Bronchial epithelial cell (primary cell): ENCODE results near the gene SMC5. TPM values are rescaled to one million over a fixed set of nuclear protein-coding genes. Genes with fewer than 3 reads are reported as not detected.
"Not testable (repeated sequence)": the region's sequence is repeated elsewhere in the genome, so short reads cannot be mapped to it uniquely, and the experiment has no call there.

ENCODE experiments used
- DNase-seq: peaks from one replicate; pipeline ENCODE4 v3.0.0-alpha.2; 2010; ENCODE audit warnings: low read depth
- FAIRE-seq: peaks from 2 replicates; lab custom pipeline; 2011; peaks lifted over from hg19 to GRCh38; lab: Jason Lieb, UNC
- H3K27me3 ChIP-seq: 2 replicates; pipeline ENCODE4 v1.5.1; 2011; ENCODE audit warnings: low read length; ENCODE audit not compliant: control insufficient read depth, insufficient read depth
- H3K36me3 ChIP-seq: 2 replicates; pipeline ENCODE4 v1.5.1; 2011; ENCODE audit warnings: low read length; ENCODE audit not compliant: control insufficient read depth, insufficient read depth
- H3K4me3 ChIP-seq: 2 replicates; pipeline ENCODE4 v1.5.1; 2011; ENCODE audit warnings: mild to moderate bottlenecking, low read depth, low read length, control low read depth
- CTCF ChIP-seq: IDR thresholded peaks from 2 replicates; pipeline ENCODE4 v1.5.1; 2011; ENCODE audit warnings: mild to moderate bottlenecking, moderate library complexity, low read length, control low read depth, inconsistent platforms; ENCODE audit not compliant: insufficient read depth, severe bottlenecking
- total RNA-seq: library from RNA; depleted of rRNA; stranded (reverse); fragments of >200 nt; gene quantifications from 2 replicates; pipeline ENCODE4 v1.2.1, GENCODE V29; 2014

The SMC5 gene
- total RNA-seq, 1 donor from 2014 or later = 16.6 TPM

GRCh38 chr9:70315389-70315788 is 56.6 kb downstream of the SMC5 start:
- H3K36me3 ChIP-seq = peaks cover 3% of the 10 kb centered on the region

DNA sequence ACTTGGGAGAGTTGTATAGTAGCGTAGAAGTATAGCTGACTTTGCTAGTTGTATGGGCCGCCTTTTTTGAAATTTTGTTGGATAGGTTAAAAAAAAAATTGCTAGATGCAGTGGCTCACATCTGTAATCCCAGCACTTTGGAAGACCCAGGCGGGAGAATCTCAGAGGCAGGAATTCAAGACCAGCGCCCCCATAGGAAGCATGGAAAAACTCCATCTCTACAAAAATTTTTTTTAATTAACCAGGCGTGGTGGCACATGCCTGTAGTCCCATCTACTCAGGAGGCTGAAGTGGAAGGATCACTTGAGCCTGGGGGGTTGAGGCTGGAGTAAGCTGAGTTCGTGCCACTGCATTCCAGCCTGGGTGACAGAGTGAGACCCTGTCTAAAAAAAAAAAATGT is 59.2 kb downstream of the SMC5 start:
- no peak for TF ChIP-seq CTCF
- H3K4me3 ChIP-seq = no peak overlapping the region
- H3K27me3 ChIP-seq = no peaks in the 10 kb centered on the region
- DNase-seq (no peak), FAIRE-seq (no peak)
- peaks cover 7% of the 10 kb centered on the region for H3K36me3 ChIP-seq

More at GRCh38 chr9:70315389-70315788, 56.6 kb downstream of the SMC5 start:
- TF ChIP-seq CTCF = no peak
- FAIRE-seq = no peak
- no peak overlapping the region for H3K4me3 ChIP-seq
- no peaks in the 10 kb centered on the region for H3K27me3 ChIP-seq
- peak; percentile 61 for DNase-seq

DNA sequence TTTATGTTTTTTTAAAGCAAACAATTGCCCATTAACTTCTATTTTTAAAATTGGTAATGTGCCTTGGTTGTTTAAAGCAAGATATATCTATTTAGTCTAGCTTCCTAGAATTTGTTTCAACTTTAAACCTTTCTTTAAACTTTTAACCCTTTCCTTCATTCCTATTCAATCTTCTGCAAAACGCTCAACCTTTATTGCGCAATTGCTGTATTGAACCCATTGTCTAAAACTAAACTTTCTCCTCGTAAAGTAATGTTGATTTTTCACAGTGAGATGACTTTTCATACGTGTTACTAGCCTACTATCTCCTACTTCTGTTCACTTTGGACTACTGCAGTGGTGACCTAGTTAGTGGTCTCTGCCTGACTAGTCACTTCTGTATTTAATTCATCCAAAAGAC is 63.3 kb downstream of the SMC5 start:
- H3K27me3 ChIP-seq = no peaks in the 10 kb centered on the region
- no peak overlapping the region for H3K4me3 ChIP-seq
- H3K36me3 ChIP-seq = peaks cover 5% of the 10 kb centered on the region
- TF ChIP-seq CTCF = no peak
- no peak for FAIRE-seq
- DNase-seq = no peak

DNA sequence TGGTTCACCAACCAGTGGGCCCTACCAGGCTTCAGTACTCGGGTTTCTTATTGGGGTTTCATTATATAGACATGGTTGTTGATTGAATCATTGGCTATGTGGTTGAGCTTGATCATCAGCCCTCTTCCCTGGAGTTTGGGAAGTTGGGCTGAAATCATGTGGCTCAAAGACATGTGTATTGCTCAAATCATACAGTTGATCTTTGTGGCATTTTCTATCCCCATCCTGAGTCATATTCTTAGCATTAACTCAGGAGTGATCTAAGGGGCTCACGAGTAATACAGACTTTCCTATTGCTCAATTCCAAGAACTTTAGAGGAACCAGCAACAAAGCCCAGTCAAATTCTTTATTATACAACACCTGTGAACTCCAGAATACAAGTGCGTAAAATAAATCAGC is 66.2 kb downstream of the SMC5 start:
- no peak for FAIRE-seq
- Histone ChIP-seq H3K36me3 (peaks cover 7% of the 10 kb centered on the region), H3K4me3 (no peak overlapping the region), H3K27me3 (no peaks in the 10 kb centered on the region)
- no peak for TF ChIP-seq CTCF
- DNase-seq = peak; percentile 74

- not testable (repeated sequence) for H3K27me3 ChIP-seq, H3K36me3 ChIP-seq, DNase-seq, FAIRE-seq, H3K4me3 ChIP-seq
These were observed 69.8 kb downstream of the SMC5 start for GRCh38 chr9:70328625-70329024.

DNA sequence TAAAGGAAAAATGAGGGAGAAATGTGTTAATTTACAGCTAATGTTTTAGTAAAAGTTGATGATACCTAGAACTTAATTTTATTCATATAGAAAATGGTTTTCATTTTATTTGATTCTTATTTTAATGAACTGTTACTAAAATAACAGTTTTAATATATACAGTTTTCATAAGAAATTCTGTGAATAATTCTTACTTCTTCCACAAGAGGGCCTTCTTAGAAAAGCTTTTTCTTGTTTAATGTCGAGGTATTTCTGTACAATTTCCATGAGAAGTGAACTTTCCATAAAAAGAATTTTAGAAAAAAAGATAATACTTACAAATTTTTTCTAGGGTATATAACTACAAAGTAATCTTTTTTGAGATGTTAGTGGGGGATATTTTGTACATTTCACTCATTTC is 81.8 kb downstream of the SMC5 start:
- Histone ChIP-seq H3K36me3 (peaks cover 3% of the 10 kb centered on the region), H3K27me3 (no peaks in the 10 kb centered on the region), H3K4me3 (no peak overlapping the region)
- peak; percentile 34 for DNase-seq
- no peak for FAIRE-seq
- TF ChIP-seq CTCF = no peak
